ENCODE results near the gene SLC27A2.
"Not testable (repeated sequence)": the region's sequence is repeated elsewhere in the genome, so short reads cannot be mapped to it uniquely, and the experiment has no call there.

The SLC27A2 gene

GRCh38 chr15:50184863-50185504 lies 3.0 kb downstream of the SLC27A2 start:
- TF ChIP-seq ISL1 (CRISPR knock-in tag; IDR thresholded peaks at IDR 0.05) (no peak), ZFP30 (CRISPR knock-in tag; IDR thresholded peaks at IDR 0.05) (no peak)
- no peak for ATAC-seq

GRCh38 chr15:50186090-50186489 lies 4.1 kb downstream of the SLC27A2 start:
- TF ChIP-seq PPARA (CRISPR knock-in tag; IDR thresholded peaks at IDR 0.05; ENCODE audit: borderline replicate concordance), result no peak
- no peak for ATAC-seq

- no peak for ATAC-seq
- no peak for TF ChIP-seq SNAI2 (CRISPR knock-in tag; IDR thresholded peaks at IDR 0.05)
- no peak for TF ChIP-seq ESRRG (CRISPR knock-in tag; IDR thresholded peaks at IDR 0.05)
- TF ChIP-seq ZFP3 (CRISPR knock-in tag; IDR thresholded peaks at IDR 0.05), result no peak
These were observed 4.8 kb downstream of the SLC27A2 start for GRCh38 chr15:50186752-50187151.

GRCh38 chr15:50187525-50187924 lies 5.5 kb downstream of the SLC27A2 start:
- ATAC-seq, result no peak
- no peak for TF ChIP-seq GLIS3 (CRISPR knock-in tag; IDR thresholded peaks at IDR 0.05)
- TF ChIP-seq CSDC2 (CRISPR knock-in tag; IDR thresholded peaks at IDR 0.05), result no peak
- no peak for TF ChIP-seq ZNF70 (CRISPR knock-in tag; IDR thresholded peaks at IDR 0.05)
- no peak for TF ChIP-seq TCF4 (CRISPR knock-in tag; IDR thresholded peaks at IDR 0.05; ENCODE audit: borderline replicate concordance)
- TF ChIP-seq RARB (CRISPR knock-in tag; IDR thresholded peaks at IDR 0.05), result no peak
- no peak for TF ChIP-seq ESRRG (CRISPR knock-in tag; IDR thresholded peaks at IDR 0.05)
- no peak for TF ChIP-seq TSHZ2 (CRISPR knock-in tag; IDR thresholded peaks at IDR 0.05)
- no peak for TF ChIP-seq ARNTL (CRISPR knock-in tag; IDR thresholded peaks at IDR 0.05; ENCODE audit: borderline replicate concordance, low read depth)
- no peak for TF ChIP-seq BACH2 (CRISPR knock-in tag; IDR thresholded peaks at IDR 0.05; ENCODE audit: borderline replicate concordance)
- no peak for TF ChIP-seq PATZ1 (CRISPR knock-in tag; IDR thresholded peaks at IDR 0.05; ENCODE audit: borderline replicate concordance)
- TF ChIP-seq POU6F1 (CRISPR knock-in tag; IDR thresholded peaks at IDR 0.05; ENCODE audit: borderline replicate concordance, low read depth), result no peak
- TF ChIP-seq ZFP30 (CRISPR knock-in tag; IDR thresholded peaks at IDR 0.05), result no peak
- no peak for TF ChIP-seq ZFP3 (CRISPR knock-in tag; IDR thresholded peaks at IDR 0.05)

- TF ChIP-seq ZC3H10 (CRISPR knock-in tag; IDR thresholded peaks at IDR 0.05), result no peak
- TF ChIP-seq OSR1 (CRISPR knock-in tag; IDR thresholded peaks at IDR 0.05), result no peak
- TF ChIP-seq ZNF565 (CRISPR knock-in tag; conservative IDR thresholded peaks at IDR 0.05; ENCODE audit: low read depth), result no peak
- no peak for ATAC-seq
These were observed 6.0 kb downstream of the SLC27A2 start for GRCh38 chr15:50187997-50188396.

- not testable (repeated sequence) for ATAC-seq
These were observed 6.8 kb downstream of the SLC27A2 start for GRCh38 chr15:50188793-50189192.

Measured in SK-N-SH treated with all-trans-retinoic acid at 6 μM for 48 hours (cell line).